IMR-90 (cell line): ENCODE results near the gene LATS2. TPM values are rescaled to one million over a fixed set of nuclear protein-coding genes. Genes with fewer than 3 reads are reported as not detected.

ENCODE experiments used
- ATAC-seq: fragments of 200-7000 bp; cut with Tn5 transposase; 2 replicates; pipeline ENCODE4 v1.9.1; 2020; ENCODE audit warnings: low read depth, mild to moderate bottlenecking, moderate library complexity
- BruUV-seq: library from RNA; stranded (reverse); fragments of 400-500 nt; replicated peaks from 2 replicates; lab custom pipeline; 2021; lab: Mats Ljungman, UMichigan
- CTCF ChIA-PET: fragments of 300-600 bp; formaldehyde crosslinking; extraction: SDS; loops from one replicate; lab custom pipeline; 2021; ENCODE audit warnings: antibody characterized with exemption; lab: Yijun Ruan, JAX
- POLR2A ChIA-PET: fragments of 300-600 bp; sonication (Branson Sonifier 250); formaldehyde crosslinking; loops from one replicate; lab custom pipeline; 2022; ENCODE audit warnings: antibody characterized with exemption; ENCODE audit not compliant: unreplicated experiment; lab: Charles Lee
- DNase-seq: peaks from one replicate; pipeline ENCODE4 v3.0.0; 2013
- H2AFZ ChIP-seq: replicated peaks from 2 replicates; pipeline ENCODE3; 2013; ENCODE audit warnings: low read length, mild to moderate bottlenecking; ENCODE audit not compliant: poor library complexity
- H2AK5ac ChIP-seq: 2 replicates; pipeline ENCODE4 v1.6.1; 2013; ENCODE audit warnings: low read depth, low read length, inconsistent platforms
- H2AK9ac ChIP-seq: replicated peaks from 2 replicates; pipeline ENCODE3; 2013; ENCODE audit warnings: mild to moderate bottlenecking, low read depth, low read length, moderate library complexity; ENCODE audit not compliant: poor library complexity
- H2BK120ac ChIP-seq: 2 replicates; pipeline ENCODE4 v1.6.1; 2013; ENCODE audit warnings: low read depth, low read length, inconsistent platforms
- H2BK15ac ChIP-seq: 3 replicates; pipeline ENCODE4 v1.6.1; 2013; ENCODE audit warnings: low read depth, low read length, inconsistent platforms
- H2BK20ac ChIP-seq: 2 replicates; pipeline ENCODE4 v1.6.1; 2013; ENCODE audit warnings: low read depth, mild to moderate bottlenecking, inconsistent platforms, low read length, moderate library complexity
- H2BK5ac ChIP-seq: 2 replicates; pipeline ENCODE4 v1.6.1; 2013; ENCODE audit warnings: mild to moderate bottlenecking, low read depth, low read length, inconsistent platforms; ENCODE audit not compliant: poor library complexity, severe bottlenecking
- H3K14ac ChIP-seq: replicated peaks from 2 replicates; pipeline ENCODE4 v1.6.1; 2013; ENCODE audit warnings: low read depth, low read length, inconsistent platforms
- H3K18ac ChIP-seq: 2 replicates; pipeline ENCODE4 v1.6.1; 2013; ENCODE audit warnings: low read depth, low read length, control low read depth
- H3K23ac ChIP-seq: 2 replicates; pipeline ENCODE4 v1.6.1; 2013; ENCODE audit warnings: low read depth, low read length, inconsistent platforms
- H3K27ac ChIP-seq: 2 replicates; pipeline ENCODE4 v1.5.1; 2013; ENCODE audit warnings: mild to moderate bottlenecking, control low read depth, low read length; ENCODE audit not compliant: insufficient read depth
- H3K27me3 ChIP-seq: 2 replicates; pipeline ENCODE4 v1.6.1; 2013; ENCODE audit warnings: low read length; ENCODE audit not compliant: control insufficient read depth, insufficient read depth
- H3K36me3 ChIP-seq: 2 replicates; pipeline ENCODE4 v1.6.1; 2013; ENCODE audit warnings: low read length, mixed read lengths; ENCODE audit not compliant: control insufficient read depth, insufficient read depth
- H3K4ac ChIP-seq: 2 replicates; pipeline ENCODE4 v1.6.1; 2013; ENCODE audit warnings: low read depth, low read length, inconsistent platforms
- H3K4me1 ChIP-seq: 2 replicates; pipeline ENCODE4 v1.6.1; 2013; ENCODE audit warnings: low read length, mixed read lengths; ENCODE audit not compliant: control insufficient read depth, insufficient read depth
- H3K4me2 ChIP-seq: 2 replicates; pipeline ENCODE4 v1.6.1; 2013; ENCODE audit warnings: low read depth, mild to moderate bottlenecking, control low read depth, low read length, moderate library complexity
- H3K4me3 ChIP-seq: 2 replicates; pipeline ENCODE4 v1.5.1; 2013; ENCODE audit warnings: low read depth, mild to moderate bottlenecking, control low read depth, low read length, moderate library complexity; ENCODE audit not compliant: insufficient read depth
- H3K56ac ChIP-seq: 2 replicates; pipeline ENCODE4 v1.6.1; 2013; ENCODE audit warnings: low read length, inconsistent platforms; ENCODE audit not compliant: insufficient read depth; ENCODE audit errors: extremely low read depth
- H3K79me1 ChIP-seq, 2 experiments: 2 replicates each; pipeline ENCODE4 v1.6.1; 2013; ENCODE audit warnings: low read length in 2 of 2, inconsistent platforms in 1 of 2, low read depth in 1 of 2
- H3K9ac ChIP-seq: 2 replicates; pipeline ENCODE4 v1.6.1; 2013; ENCODE audit warnings: low read depth, low read length, control low read depth
- H3K9me1 ChIP-seq: 2 replicates; pipeline ENCODE4 v1.6.1; 2013; ENCODE audit warnings: low read length, inconsistent platforms; ENCODE audit not compliant: insufficient read depth
- H3K9me3 ChIP-seq: 2 replicates; pipeline ENCODE4 v1.6.1; 2013; ENCODE audit warnings: low read length; ENCODE audit not compliant: control insufficient read depth, insufficient read depth
- H4K20me1 ChIP-seq: 2 replicates; pipeline ENCODE4 v1.6.1; 2013; ENCODE audit warnings: low read length, inconsistent platforms; ENCODE audit not compliant: insufficient read depth
- H4K5ac ChIP-seq: 2 replicates; pipeline ENCODE4 v1.6.1; 2013; ENCODE audit warnings: mild to moderate bottlenecking, low read depth, low read length, control low read depth
- H4K8ac ChIP-seq, 2 experiments: 2 replicates each; pipeline ENCODE4 v1.6.1; 2013; ENCODE audit warnings: low read depth in 2 of 2, low read length in 2 of 2, control low read depth in 1 of 2, inconsistent platforms in 1 of 2
- H4K91ac ChIP-seq: 2 replicates; pipeline ENCODE4 v1.6.1; 2013; ENCODE audit warnings: low read depth, low read length, inconsistent platforms; ENCODE audit not compliant: insufficient read depth
- BHLHE40 ChIP-seq: fragments of 150-350 bp; IDR thresholded peaks from 2 replicates; pipeline ENCODE4 v1.6.1; 2016; ENCODE audit warnings: mild to moderate bottlenecking, low read depth, low read length
- CEBPB ChIP-seq: IDR thresholded peaks from 2 replicates; pipeline ENCODE4 v1.6.1; 2012; ENCODE audit warnings: low read depth, low read length, improper control_type of control experiment
- CHD1 ChIP-seq: IDR thresholded peaks from 2 replicates; pipeline ENCODE4 v1.6.1; 2012; ENCODE audit warnings: low read depth, low read length, improper control_type of control experiment
- CTCF ChIP-seq: conservative IDR thresholded peaks from 2 replicates; pipeline ENCODE4 v1.5.1; 2012; ENCODE audit warnings: mild to moderate bottlenecking, low read depth, low read length, improper control_type of control experiment
- ELK1 ChIP-seq: fragments of 150-350 bp; IDR thresholded peaks from 2 replicates; pipeline ENCODE4 v1.6.1; 2016; ENCODE audit warnings: low read depth, mild to moderate bottlenecking, low read length, moderate library complexity, borderline replicate concordance
- FOS ChIP-seq: fragments of 150-350 bp; IDR thresholded peaks from 2 replicates; pipeline ENCODE4 v1.6.1; 2016; ENCODE audit warnings: low read depth, low read length
- MAZ ChIP-seq: IDR thresholded peaks from 2 replicates; pipeline ENCODE4 v1.6.1; 2012; ENCODE audit warnings: low read depth, mild to moderate bottlenecking, low read length, improper control_type of control experiment, moderate library complexity, borderline replicate concordance
- MXI1 ChIP-seq: IDR thresholded peaks from 2 replicates; pipeline ENCODE4 v1.6.1; 2012; ENCODE audit warnings: low read depth, mild to moderate bottlenecking, low read length, moderate library complexity, borderline replicate concordance
- NFE2L2 ChIP-seq: fragments of 150-350 bp; IDR thresholded peaks from 2 replicates; pipeline ENCODE4 v1.6.1; 2016; ENCODE audit warnings: low read depth, mild to moderate bottlenecking, low read length
- POLR2A ChIP-seq: IDR thresholded peaks from 2 replicates; pipeline ENCODE4 v1.6.1; 2012; ENCODE audit warnings: mild to moderate bottlenecking, low read depth, low read length
- RAD21 ChIP-seq: IDR thresholded peaks from 2 replicates; pipeline ENCODE4 v1.6.1; 2012; ENCODE audit warnings: low read length, improper control_type of control experiment
- RCOR1 ChIP-seq: IDR thresholded peaks from 2 replicates; pipeline ENCODE4 v1.6.1; 2012; ENCODE audit warnings: mild to moderate bottlenecking, low read length, improper control_type of control experiment; ENCODE audit not compliant: insufficient replicate concordance
- RFX5 ChIP-seq: IDR thresholded peaks from 2 replicates; pipeline ENCODE4 v1.8.0; 2012; ENCODE audit warnings: low read depth, mild to moderate bottlenecking, low read length, moderate library complexity
- SMC3 ChIP-seq: fragments of 150-350 bp; IDR thresholded peaks from 2 replicates; pipeline ENCODE4 v1.6.1; 2016; ENCODE audit warnings: low read depth, mild to moderate bottlenecking, antibody characterized with exemption, low read length, moderate library complexity
- USF2 ChIP-seq: fragments of 150-350 bp; IDR thresholded peaks from 2 replicates; pipeline ENCODE4 v1.6.1; 2017; ENCODE audit warnings: mild to moderate bottlenecking, antibody characterized with exemption, low read length, low read depth
- WGBS, 2 experiments: methylation state at CpG; one replicate each; pipeline versions ENCODE4 v1.1.5 to v1.1.7; 2013; ENCODE audit warnings: missing lambda C conversion rate in 2 of 2; ENCODE audit not compliant: insufficient read length in 1 of 2; ENCODE audit errors: extremely low coverage in 2 of 2; 5-methylcytosine and 5-hydroxymethylcytosine counted together
- dilution Hi-C: fragments of 300-500 bp; cut with HindIII; formaldehyde crosslinking; loops from one replicate; pipeline ENCODE4 v1.14.3; 2018; ENCODE audit warnings: low sequenced_read_pairs; ENCODE audit not compliant: unreplicated experiment
- in situ Hi-C: fragments of 300-500 bp; cut with MboI; formaldehyde crosslinking; loops from 3 replicates; pipeline ENCODE4 v1.14.3; 2019; ENCODE audit warnings: low sequenced_read_pairs, inconsistent platforms, mixed read lengths
- intact Hi-C: fragments of 100-400 bp; cut with micrococcal nuclease; formaldehyde crosslinking; loops from 2 replicates; pipeline ENCODE4 v1.10.0; 2022
- polyA plus RNA-seq, 3 experiments: library from polyadenylated mRNA; depleted of rRNA; stranded (reverse); fragments of >200 nt; gene quantifications; 2 replicates each; pipeline ENCODE4 v1.2.3, GENCODE V29; 2012; ENCODE audit warnings: low replicate concordance in 1 of 3
- total RNA-seq: library from RNA; depleted of rRNA; stranded (reverse); fragments of >200 nt; gene quantifications from 2 replicates; pipeline ENCODE4 v1.2.3, GENCODE V29; 2012

Gene LATS2
- total and polyA plus RNA-seq, 2 of the 4 experiments (the other 2 are of a cell fraction): 12.7 to 22.4 TPM

- no peaks in the 10 kb centered on the region for H3K9me3 ChIP-seq
- no peak overlapping the region for H3K56ac ChIP-seq
- H3K36me3 ChIP-seq: peaks cover 55% of the 10 kb centered on the region
- ATAC-seq: no peak
- ChIA-PET CTCF (no interaction called here), POLR2A (no interaction called here)
- no peak overlapping the region for H2AK5ac ChIP-seq
- H2BK120ac ChIP-seq: no peak overlapping the region
- TF ChIP-seq RAD21: no peak
- TF ChIP-seq USF2: no peak
- no peak for TF ChIP-seq RCOR1
- TF ChIP-seq NFE2L2: no peak
- TF ChIP-seq RFX5: no peak
- TF ChIP-seq CHD1: no peak
- TF ChIP-seq SMC3: no peak
- TF ChIP-seq POLR2A: no peak
- TF ChIP-seq BHLHE40: no peak
- no peak for TF ChIP-seq ELK1
- no peak for TF ChIP-seq MAZ
- no peak for TF ChIP-seq CEBPB
- no peak for TF ChIP-seq MXI1
- TF ChIP-seq FOS: no peak
- no peak for TF ChIP-seq CTCF
- H4K8ac ChIP-seq: no peak overlapping the region
- BruUV-seq: no TSS peak
- H3K9me1 ChIP-seq: peaks cover 22% of the 10 kb centered on the region
- no peak overlapping the region for H4K91ac ChIP-seq
- H3K4me2 ChIP-seq: no peak overlapping the region
- H3K14ac ChIP-seq: no peak overlapping the region
- no peak overlapping the region for H2BK20ac ChIP-seq
- no peaks in the 10 kb centered on the region for H3K27me3 ChIP-seq
- H3K18ac ChIP-seq: no peak overlapping the region
- H3K27ac ChIP-seq: no peak overlapping the region
- DNase-seq: no peak
- H3K4me3 ChIP-seq: no peak overlapping the region
- no peak overlapping the region for H2AK9ac ChIP-seq
- WGBS, 2 experiments: 94% methylated on average over 35 of the region's 87 CpGs; no CpG with 5 or more reads in 1 of the 2 experiments
- H3K9ac ChIP-seq: no peak overlapping the region
- H3K79me1 ChIP-seq: peaks cover 33 to 74% of the 10 kb centered on the region in 2 experiments
- no peak overlapping the region for H2BK5ac ChIP-seq
- no peak overlapping the region for H2AFZ ChIP-seq
- dilution Hi-C loops: no loop called here
- no peak overlapping the region for H4K5ac ChIP-seq
- no peak overlapping the region for H3K4ac ChIP-seq
- H2BK15ac ChIP-seq: no peak overlapping the region
- H4K20me1 ChIP-seq: peaks cover 74% of the 10 kb centered on the region
- in situ Hi-C loops: no loop called here
- H3K23ac ChIP-seq: no peak overlapping the region
- H3K4me1 ChIP-seq: peaks cover 7% of the 10 kb centered on the region
- intact Hi-C loops: no loop called here
Measured at GRCh38 chr13:20988033-20988908, 73.1 kb downstream of the LATS2 start.
